ENCODE data around the gene CASP3.

Gene CASP3

GRCh38 chr4:184689681-184690080 is 40.4 kb upstream of the CASP3 start:
- POLR2A ChIA-PET: interaction anchor here (1.6 to 2.6 kb wide), 2 partner anchors 40 to 44 kb away, joined by 5 to 8 read pairs; partner anchors contain the start of genes CASP3, CENPU and PRIMPOL

DNA sequence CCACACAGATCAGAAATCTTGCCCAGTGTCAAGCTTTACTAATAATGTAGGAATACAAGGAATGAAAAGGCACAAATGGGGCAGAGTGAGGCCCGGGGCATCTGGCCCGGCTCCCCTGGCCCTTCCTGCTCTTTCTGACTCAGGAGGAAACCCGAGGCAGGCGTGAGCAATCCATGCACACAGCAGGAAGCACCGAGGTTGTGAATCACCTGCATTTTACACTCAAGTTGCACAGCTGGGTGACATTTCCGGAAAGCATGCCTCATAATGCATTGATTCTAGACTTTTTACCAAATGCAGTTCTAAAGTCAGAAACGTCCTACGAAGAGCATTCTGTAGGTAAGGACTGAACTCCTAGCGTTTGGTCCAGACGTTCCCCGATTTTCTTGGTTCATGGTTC is 39.2 kb upstream of the CASP3 start:
- ChIA-PET POLR2A (interaction anchor here (2.6 kb wide), 1 partner anchor 39 kb away, joined by 8 read pairs; the partner anchor contains the start of genes CASP3 and PRIMPOL), CTCF (no interaction called here)
- no peak for DNase-seq (ENCODE audit: extremely low spot score)
- TF ChIP-seq CTBP1 (IDR thresholded peaks at IDR 0.05; ENCODE audit: borderline replicate concordance) (no peak), NFRKB (IDR thresholded peaks at IDR 0.05) (no peak), TARDBP (IDR thresholded peaks at IDR 0.05) (no peak), LEF1 (IDR thresholded peaks at IDR 0.05; ENCODE audit: borderline replicate concordance) (no peak), SUZ12 (IDR thresholded peaks at IDR 0.05) (no peak), FOXM1 (IDR thresholded peaks at IDR 0.05; ENCODE audit: borderline replicate concordance) (no peak), PKNOX1 (IDR thresholded peaks at IDR 0.05) (no peak), ELF4 (IDR thresholded peaks at IDR 0.05) (no peak), ZNF384 (IDR thresholded peaks at IDR 0.05) (no peak), FOXA1 (IDR thresholded peaks at IDR 0.05) (no peak), SP1 (IDR thresholded peaks at IDR 0.05) (no peak), BHLHE40 (IDR thresholded peaks at IDR 0.05; ENCODE audit: borderline replicate concordance) (no peak)

More at GRCh38 chr4:184689681-184690080, 40.4 kb upstream of the CASP3 start:
- DNase-seq (ENCODE audit: extremely low spot score): no peak
- TF ChIP-seq BHLHE40 (IDR thresholded peaks at IDR 0.05; ENCODE audit: borderline replicate concordance): no peak
- no peak for TF ChIP-seq NFRKB (IDR thresholded peaks at IDR 0.05)
- TF ChIP-seq SP1 (IDR thresholded peaks at IDR 0.05): no peak
- no peak for TF ChIP-seq FOXK2 (IDR thresholded peaks at IDR 0.05)
- TF ChIP-seq CTBP1 (IDR thresholded peaks at IDR 0.05; ENCODE audit: borderline replicate concordance): no peak
- TF ChIP-seq HDGF (IDR thresholded peaks at IDR 0.05; ENCODE audit: borderline replicate concordance): no peak
- no peak for TF ChIP-seq L3MBTL2 (conservative IDR thresholded peaks at IDR 0.05)
- no peak for TF ChIP-seq TARDBP (IDR thresholded peaks at IDR 0.05)
- TF ChIP-seq ELF4 (IDR thresholded peaks at IDR 0.05): no peak
- CTCF ChIA-PET: no interaction called here

GRCh38 chr4:184688005-184688404 is 38.8 kb upstream of the CASP3 start:
- no peak for DNase-seq (ENCODE audit: extremely low spot score)
- TF ChIP-seq ZNF384 (IDR thresholded peaks at IDR 0.05) (no peak), BHLHE40 (IDR thresholded peaks at IDR 0.05; ENCODE audit: borderline replicate concordance) (no peak), LEF1 (IDR thresholded peaks at IDR 0.05; ENCODE audit: borderline replicate concordance) (no peak), SP1 (IDR thresholded peaks at IDR 0.05) (no peak), FOXA1 (IDR thresholded peaks at IDR 0.05) (no peak), FOXK2 (IDR thresholded peaks at IDR 0.05) (no peak), L3MBTL2 (conservative IDR thresholded peaks at IDR 0.05) (no peak)
- ChIA-PET CTCF (no interaction called here), POLR2A (no interaction called here)

DNA sequence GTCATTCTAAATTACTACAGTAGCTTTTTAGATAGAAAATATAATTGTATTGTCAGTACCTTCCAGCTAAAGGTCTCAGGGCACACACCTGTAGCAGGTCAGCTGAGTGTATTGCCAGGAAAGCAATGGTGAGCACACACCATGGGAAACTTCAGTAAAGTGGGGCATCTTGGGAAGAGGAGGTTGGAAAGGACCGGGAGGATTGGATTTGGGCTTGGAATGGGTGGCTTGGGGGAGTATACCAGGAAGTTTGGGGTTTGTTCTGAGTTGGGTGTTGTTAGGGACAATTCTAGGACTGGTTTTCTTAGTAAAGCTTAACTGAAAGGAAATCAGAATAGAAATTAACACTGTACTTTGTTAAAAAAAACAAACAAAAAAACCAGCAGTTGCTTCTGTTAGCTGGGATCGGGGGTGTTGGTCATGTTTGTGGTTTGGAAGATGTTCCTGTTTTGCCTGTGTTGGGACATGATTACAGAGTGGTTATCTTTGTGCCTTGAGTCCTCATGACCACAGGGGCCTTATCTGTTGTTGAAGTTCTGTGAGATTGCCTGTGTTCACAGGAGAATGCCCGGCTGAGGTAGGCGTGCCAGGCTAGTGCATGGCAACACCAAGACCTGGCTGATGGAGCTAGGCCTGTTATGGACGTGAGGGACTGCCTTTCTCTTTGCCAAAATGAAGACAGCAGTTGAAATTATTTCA is 35.4 kb upstream of the CASP3 start:
- ChIA-PET POLR2A (interaction anchor here (0.6 to 0.7 kb wide), 2 partner anchors 396 to 421 kb away, joined by 3 read pairs; no protein-coding TSS in a partner anchor), CTCF (interaction anchor here (0.8 kb wide), 1 partner anchor 38 kb away, joined by 7 read pairs; no protein-coding TSS in a partner anchor)
- TF ChIP-seq BHLHE40 (IDR thresholded peaks at IDR 0.05; ENCODE audit: borderline replicate concordance) (no peak), LEF1 (IDR thresholded peaks at IDR 0.05; ENCODE audit: borderline replicate concordance) (no peak), FOXK2 (IDR thresholded peaks at IDR 0.05) (no peak)
- DNase-seq (ENCODE audit: extremely low spot score): no peak

GRCh38 chr4:184681916-184682315 is 32.7 kb upstream of the CASP3 start:
- CTCF ChIA-PET: no interaction called here
- DNase-seq (ENCODE audit: extremely low spot score): no peak
- no peak for TF ChIP-seq LEF1 (IDR thresholded peaks at IDR 0.05; ENCODE audit: borderline replicate concordance)
- TF ChIP-seq SP1 (IDR thresholded peaks at IDR 0.05): no peak
- TF ChIP-seq HDGF (IDR thresholded peaks at IDR 0.05; ENCODE audit: borderline replicate concordance): no peak
- POLR2A ChIA-PET: no interaction called here

- ChIA-PET CTCF (no interaction called here), POLR2A (no interaction called here)
- TF ChIP-seq SUZ12 (IDR thresholded peaks at IDR 0.05) (no peak), LEF1 (IDR thresholded peaks at IDR 0.05; ENCODE audit: borderline replicate concordance) (no peak), FOXA1 (IDR thresholded peaks at IDR 0.05) (no peak), CTBP1 (IDR thresholded peaks at IDR 0.05; ENCODE audit: borderline replicate concordance) (no peak), HDGF (IDR thresholded peaks at IDR 0.05; ENCODE audit: borderline replicate concordance) (no peak), ELF4 (IDR thresholded peaks at IDR 0.05) (no peak), SP1 (IDR thresholded peaks at IDR 0.05) (no peak), NFRKB (IDR thresholded peaks at IDR 0.05) (no peak), PKNOX1 (IDR thresholded peaks at IDR 0.05) (no peak), ARNT (IDR thresholded peaks at IDR 0.05) (no peak), ZNF384 (IDR thresholded peaks at IDR 0.05) (no peak), FOXM1 (IDR thresholded peaks at IDR 0.05; ENCODE audit: borderline replicate concordance) (no peak), FOXK2 (IDR thresholded peaks at IDR 0.05) (no peak), TARDBP (IDR thresholded peaks at IDR 0.05) (no peak)
- no peak for DNase-seq (ENCODE audit: extremely low spot score)
Observed at GRCh38 chr4:184680698-184681097, 31.5 kb upstream of the CASP3 start.

DNA sequence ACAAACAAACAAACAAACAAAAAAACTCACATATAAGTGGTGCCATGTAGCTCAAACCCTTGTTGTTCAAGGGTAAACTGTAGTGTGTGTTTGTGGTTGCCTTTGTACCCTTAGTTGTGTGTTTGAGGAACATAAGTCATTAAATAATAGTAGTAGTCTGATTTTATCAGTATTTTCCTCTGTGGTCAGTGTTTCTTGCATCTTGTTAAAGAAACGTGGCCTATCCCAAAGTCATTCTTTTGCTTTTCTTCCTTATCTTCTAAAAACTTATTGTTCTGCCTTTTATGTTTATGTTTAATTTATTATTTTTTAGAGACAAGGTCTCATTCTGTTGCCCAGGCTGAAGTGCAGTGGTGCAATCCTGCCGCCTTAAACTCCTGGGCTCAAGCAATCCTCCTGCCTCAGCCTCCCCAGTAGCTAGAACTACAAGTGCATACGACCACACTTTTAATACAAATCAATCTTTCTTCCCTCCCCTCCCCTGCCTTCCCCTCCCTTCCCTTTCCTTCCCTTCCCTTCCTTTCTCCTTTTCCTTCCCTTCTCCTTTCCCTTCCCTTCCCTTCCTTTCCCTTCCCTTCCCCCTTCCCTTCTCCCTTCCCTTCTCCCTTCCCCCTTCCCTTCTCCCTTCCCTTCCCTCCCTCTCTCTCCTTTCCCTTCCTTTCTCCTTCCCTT is 26.7 kb upstream of the CASP3 start:
- DNase-seq (ENCODE audit: extremely low spot score): no peak
- TF ChIP-seq ZNF384 (IDR thresholded peaks at IDR 0.05) (no peak), HDGF (IDR thresholded peaks at IDR 0.05; ENCODE audit: borderline replicate concordance) (no peak), NFRKB (IDR thresholded peaks at IDR 0.05) (no peak), PKNOX1 (IDR thresholded peaks at IDR 0.05) (no peak)
- ChIA-PET POLR2A (no interaction called here), CTCF (no interaction called here)

Data from HEK293T (cell line).